NCI-H69 (cell line): ENCODE measurements around the gene USP17L24.
"Not testable (repeated sequence)": the region's sequence is repeated elsewhere in the genome, so short reads cannot be mapped to it uniquely, and the experiment has no call there.

Experiments
- DNase-seq: peaks from one replicate; lab custom pipeline; 2025; lab: John Stamatoyannopoulos, UW

The USP17L24 gene

GRCh38 chr4:9324865-9325264, at the start of gene USP17L24:
TSS of gene USP17L24 (plus strand) at chr4:9325165. CDS start at chr4:9325165, 0 bp downstream.
- not testable (repeated sequence) for DNase-seq

- not testable (repeated sequence) for DNase-seq
Measured at GRCh38 chr4:9324191-9324590, 774 bp upstream of the USP17L24 start.

- not testable (repeated sequence) for DNase-seq
Measured at GRCh38 chr4:9329611-9330010, 4.6 kb downstream of the USP17L24 start, which contains the start of gene USP17L25. TSS of gene USP17L25 (plus strand) at chr4:9329911. CDS start at chr4:9329911, 0 bp downstream.

DNA sequence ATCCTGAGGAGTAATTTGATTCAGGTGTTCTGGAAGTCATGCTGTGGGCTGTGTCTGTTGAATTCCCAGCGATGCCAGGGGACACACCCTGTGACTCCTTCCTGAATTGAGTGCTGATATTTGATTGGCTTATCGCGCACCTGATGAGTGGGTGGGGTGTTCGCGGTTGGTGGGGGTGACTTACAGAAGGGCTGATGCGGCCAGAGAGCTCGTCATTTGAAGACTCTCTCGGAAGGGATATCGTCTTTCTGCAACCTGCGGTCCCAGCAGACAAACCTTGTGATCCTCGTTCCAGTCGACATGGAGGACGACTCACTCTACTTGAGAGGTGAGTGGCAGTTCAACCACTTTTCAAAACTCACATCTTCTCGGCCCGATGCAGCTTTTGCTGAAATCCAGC, 9.4 kb downstream of the USP17L24 start, which contains the start of gene USP17L26:
TSS of gene USP17L26 (plus strand) at position 301 of the 400 bp plus-strand sequence. CDS start at position 301, 0 bp downstream.
- not testable (repeated sequence) for DNase-seq

- not testable (repeated sequence) for DNase-seq
Measured at GRCh38 chr4:9339103-9339502, 14.1 kb downstream of the USP17L24 start, which contains the start of gene USP17L5. TSS of gene USP17L5 (plus strand) at chr4:9339403. CDS start at chr4:9339403, 0 bp downstream.

GRCh38 chr4:9343848-9344247, 18.9 kb downstream of the USP17L24 start, which contains the start of gene USP17L27:
TSS of gene USP17L27 (plus strand) at chr4:9344148. CDS start at chr4:9344148, 0 bp downstream.
- not testable (repeated sequence) for DNase-seq

- not testable (repeated sequence) for DNase-seq
Measured at GRCh38 chr4:9348593-9348992, 23.6 kb downstream of the USP17L24 start, which contains the start of gene USP17L28. TSS of gene USP17L28 (plus strand) at chr4:9348893. CDS start at chr4:9348893, 0 bp downstream.

DNA sequence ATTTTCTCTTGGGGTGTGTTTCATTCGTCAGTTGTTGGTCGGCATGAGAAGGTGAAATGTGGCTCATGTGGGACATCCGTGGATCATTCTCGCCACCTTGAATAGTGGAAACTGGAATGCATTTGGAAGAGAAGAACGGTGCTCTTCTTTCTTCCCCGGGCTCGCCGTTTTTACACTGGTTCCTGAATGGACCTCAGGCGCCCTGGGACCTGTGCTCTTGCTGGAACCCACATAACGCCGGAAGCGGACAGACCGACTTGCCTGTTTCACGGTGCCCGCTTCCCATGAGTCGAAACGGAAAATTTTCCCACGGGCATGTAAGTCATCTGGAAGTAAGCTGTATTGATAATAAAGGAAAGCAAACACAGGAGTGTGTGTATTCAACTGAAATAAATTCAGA, 25.9 kb downstream of the USP17L24 start:
- not testable (repeated sequence) for DNase-seq

DNA sequence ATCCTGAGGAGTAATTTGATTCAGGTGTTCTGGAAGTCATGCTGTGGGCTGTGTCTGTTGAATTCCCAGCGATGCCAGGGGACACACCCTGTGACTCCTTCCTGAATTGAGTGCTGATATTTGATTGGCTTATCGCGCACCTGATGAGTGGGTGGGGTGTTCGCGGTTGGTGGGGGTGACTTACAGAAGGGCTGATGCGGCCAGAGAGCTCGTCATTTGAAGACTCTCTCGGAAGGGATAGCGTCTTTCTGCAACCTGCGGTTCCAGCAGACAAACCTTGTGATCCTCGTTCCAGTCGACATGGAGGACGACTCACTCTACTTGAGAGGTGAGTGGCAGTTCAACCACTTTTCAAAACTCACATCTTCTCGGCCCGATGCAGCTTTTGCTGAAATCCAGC, 28.4 kb downstream of the USP17L24 start, which contains the start of gene USP17L29:
TSS of gene USP17L29 (plus strand) at position 301 of the 400 bp plus-strand sequence. CDS start at position 301, 0 bp downstream.
- not testable (repeated sequence) for DNase-seq

- DNase-seq, result not testable (repeated sequence)
Measured at GRCh38 chr4:9362829-9363228, 37.9 kb downstream of the USP17L24 start, which contains the start of gene USP17L30. TSS of gene USP17L30 (plus strand) at chr4:9363129. CDS start at chr4:9363129, 0 bp downstream.
